ENCODE measurements around the gene GRIK1. TPM values are rescaled to one million over a fixed set of nuclear protein-coding genes. Genes with fewer than 3 reads are reported as not detected.

GRIK1 gene
- polyA plus RNA-seq, 2 donors, result 0.01 to 0.02 TPM

Other genes starting within 250 kb of the GRIK1 start
- 10 to 100 TPM in 1 of 2 donors, 1 to 10 TPM in 1; 6.5 to 15.6 TPM for gene CLDN17, start 226.8 kb upstream of the GRIK1 start, polyA plus RNA-seq